Measurements from ENCODE around the gene ARID4A. TPM values are rescaled to one million over a fixed set of nuclear protein-coding genes. Genes with fewer than 3 reads are reported as not detected.
A peak's percentile ranks its signal among the peaks of the same experiment; 100 is the strongest.
"Not testable (repeated sequence)": the region's sequence is repeated elsewhere in the genome, so short reads cannot be mapped to it uniquely, and the experiment has no call there.

The ARID4A gene
- total RNA-seq, 1 donor from 2014 or later = 16.4 TPM

- DNase-seq = no peak
- intact Hi-C loops (cut with micrococcal nuclease) = no loop called here
- ATAC-seq = peak; percentile 92
Observed at GRCh38 chr14:58414845-58415244, 116.5 kb downstream of the ARID4A start.

GRCh38 chr14:58415636-58416547 is 117.5 kb downstream of the ARID4A start:
- no peak for DNase-seq
- intact Hi-C loops (cut with micrococcal nuclease) = no loop called here
- ATAC-seq = no peak

GRCh38 chr14:58416934-58417333 is 118.6 kb downstream of the ARID4A start:
- not testable (repeated sequence) for ATAC-seq

More at GRCh38 chr14:58416934-58417333, 118.6 kb downstream of the ARID4A start:
- DNase-seq; intact Hi-C loops (cut with micrococcal nuclease): not testable (repeated sequence)

Other genes with a start within 250 kb of the ARID4A start
- 8.4 TPM for gene ARMH4, start 146.3 kb upstream of the ARID4A start, total RNA-seq
- gene ACTR10, start 98.4 kb upstream of the ARID4A start, total RNA-seq = 77.2 TPM
- 163 TPM for gene PSMA3, start 53.7 kb upstream of the ARID4A start, total RNA-seq
- gene TOMM20L, start 97.4 kb downstream of the ARID4A start, total RNA-seq = not detected
- 29.9 TPM for gene TIMM9, start 129.0 kb downstream of the ARID4A start, total RNA-seq
- 12.0 TPM for gene KIAA0586, start 129.2 kb downstream of the ARID4A start, total RNA-seq